GM12891 (cell line): ENCODE data around the gene SPOCK1.

ENCODE experiments used
- DNase-seq: peaks from one replicate; pipeline ENCODE4 v3.0.0; 2011; ENCODE audit warnings: low spot score; ENCODE audit not compliant: insufficient read length
- FAIRE-seq: peaks from 2 replicates; lab custom pipeline; 2011; peaks lifted over from hg19 to GRCh38; lab: Jason Lieb, UNC
- PAX5 ChIP-seq: IDR thresholded peaks from 2 replicates; pipeline ENCODE4 v1.6.1; 2011; ENCODE audit warnings: low read length, moderate library complexity, mild to moderate bottlenecking; ENCODE audit not compliant: insufficient read depth, severe bottlenecking
- POLR2A ChIP-seq: IDR thresholded peaks from 2 replicates; pipeline ENCODE4 v1.6.1; 2011; ENCODE audit warnings: low read depth, low read length, control low read depth
- POLR2AphosphoS5 ChIP-seq: IDR thresholded peaks from 2 replicates; pipeline ENCODE4 v1.6.1; 2011; ENCODE audit warnings: low read depth, low read length, control low read depth
- POU2F2 ChIP-seq: IDR thresholded peaks from 2 replicates; pipeline ENCODE4 v1.6.1; 2011; ENCODE audit warnings: low read depth, mild to moderate bottlenecking, control low read depth, low read length, moderate library complexity
- SPI1 ChIP-seq: IDR thresholded peaks from 2 replicates; pipeline ENCODE4 v1.6.1; 2011; ENCODE audit warnings: low read depth, low read length, control low read depth
- TAF1 ChIP-seq: IDR thresholded peaks from 2 replicates; pipeline ENCODE4 v1.6.1; 2011; ENCODE audit warnings: low read depth, low read length, control low read depth

The SPOCK1 gene

DNA sequence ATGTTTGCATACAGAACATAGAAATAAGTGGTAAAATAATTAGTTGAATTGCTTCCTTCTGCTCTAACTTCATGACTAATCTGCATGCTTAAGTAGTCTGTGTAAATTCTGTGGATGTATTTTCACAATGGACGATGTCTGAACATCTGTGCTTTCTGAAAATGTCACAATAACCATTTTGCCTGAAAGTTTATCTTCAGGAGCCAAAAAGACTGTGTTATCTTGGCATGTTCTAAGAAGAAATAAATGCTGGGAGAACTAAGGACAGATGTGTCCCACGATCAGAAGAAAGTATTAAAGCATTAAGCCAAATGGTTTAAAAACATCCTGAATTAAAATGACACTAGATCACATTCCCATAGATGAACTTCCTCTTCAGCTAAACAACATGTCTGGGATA, 397.6 kb downstream of the SPOCK1 start:
- FAIRE-seq (no peak), DNase-seq (no peak)
- no peak for TF ChIP-seq POU2F2
- no peak for TF ChIP-seq PAX5
- no peak for TF ChIP-seq POLR2AphosphoS5

DNA sequence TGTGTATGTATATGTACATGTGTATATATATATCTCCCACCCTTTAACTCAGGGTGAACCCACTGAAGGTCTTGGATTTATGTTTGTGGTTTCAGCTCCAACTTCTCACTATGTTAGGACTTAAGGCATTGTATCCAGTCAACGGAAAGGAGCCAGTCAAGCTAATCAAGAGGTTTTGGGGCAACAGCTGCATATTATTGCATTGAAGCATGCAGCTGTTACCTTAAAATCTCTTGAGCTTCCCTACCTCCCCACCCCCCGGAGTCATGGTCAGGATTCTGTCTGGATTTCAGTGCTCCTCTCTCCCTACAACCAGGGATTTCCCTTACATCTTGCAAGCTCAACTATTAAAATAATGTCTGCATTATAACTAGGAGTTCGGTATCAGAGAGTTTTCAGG, 399.5 kb downstream of the SPOCK1 start:
- no peak for FAIRE-seq
- TF ChIP-seq POLR2AphosphoS5 (no peak), PAX5 (no peak), SPI1 (no peak), POLR2A (no peak), POU2F2 (no peak), TAF1 (no peak)
- DNase-seq, result no peak

GRCh38 chr5:137098663-137099062, 400.5 kb downstream of the SPOCK1 start:
- FAIRE-seq, result no peak
- DNase-seq, result no peak
- no peak for TF ChIP-seq POLR2AphosphoS5
- no peak for TF ChIP-seq POU2F2
- no peak for TF ChIP-seq PAX5
- no peak for TF ChIP-seq TAF1
- TF ChIP-seq POLR2A, result no peak
- no peak for TF ChIP-seq SPI1

GRCh38 chr5:137098238-137098637, 400.9 kb downstream of the SPOCK1 start:
- TF ChIP-seq SPI1 (no peak), PAX5 (no peak), POU2F2 (no peak), POLR2AphosphoS5 (no peak), TAF1 (no peak), POLR2A (no peak)
- no peak for DNase-seq
- no peak for FAIRE-seq

- TF ChIP-seq POLR2A (no peak), PAX5 (no peak)
- DNase-seq (no peak), FAIRE-seq (no peak)
Measured at GRCh38 chr5:137097203-137097602, 401.9 kb downstream of the SPOCK1 start.

DNA sequence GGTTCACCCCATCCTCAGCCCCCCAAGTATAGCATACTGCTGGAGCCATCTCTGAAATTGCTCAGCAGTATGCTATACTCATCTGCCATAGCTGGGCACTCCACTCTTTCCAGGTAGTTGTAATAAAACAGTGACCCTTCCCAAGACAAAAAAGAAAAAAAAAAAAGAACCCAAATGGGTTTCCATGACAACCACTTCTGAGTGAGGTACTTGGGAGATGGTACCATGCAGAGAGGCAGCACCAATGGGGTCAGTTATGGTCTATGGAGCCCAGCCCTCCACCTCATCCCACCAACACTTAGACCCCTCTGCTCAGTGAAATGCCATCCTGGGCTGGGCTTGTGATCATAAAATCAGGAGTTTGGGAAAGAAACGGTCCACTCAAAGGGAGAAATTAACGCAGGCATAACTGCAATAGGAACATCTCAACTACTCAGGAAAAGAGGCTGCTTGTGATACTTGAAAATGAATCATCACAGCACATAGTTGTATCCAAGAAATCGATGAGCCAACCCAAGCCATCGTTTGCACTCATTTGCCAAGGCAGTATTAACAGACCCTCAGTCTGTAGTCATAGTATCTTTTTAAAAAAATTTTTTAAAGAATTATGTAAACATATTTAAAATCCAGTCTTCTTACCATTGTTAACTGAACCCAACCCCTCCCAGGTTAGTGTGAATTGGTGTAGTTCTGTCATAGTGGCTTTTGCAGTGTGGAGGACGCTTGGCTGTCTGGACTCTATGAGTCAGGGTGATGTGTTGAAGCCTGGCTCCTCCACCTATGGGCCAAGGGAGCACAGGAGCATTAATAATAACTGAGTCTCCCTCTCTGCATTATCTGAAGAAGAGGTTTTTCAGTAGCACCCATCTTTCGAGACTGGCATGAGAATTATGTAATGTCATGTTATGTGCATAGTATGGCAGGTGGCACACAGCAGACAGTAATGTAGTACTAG, 402.7 kb downstream of the SPOCK1 start:
- no peak for FAIRE-seq
- TF ChIP-seq PAX5, result no peak
- TF ChIP-seq POU2F2, result no peak
- TF ChIP-seq TAF1, result no peak
- TF ChIP-seq POLR2AphosphoS5, result no peak
- no peak for TF ChIP-seq POLR2A
- no peak for TF ChIP-seq SPI1
- no peak for DNase-seq

GRCh38 chr5:137095597-137095996, 403.5 kb downstream of the SPOCK1 start:
- TF ChIP-seq SPI1 (no peak), TAF1 (no peak), POLR2AphosphoS5 (no peak), POLR2A (no peak), POU2F2 (no peak), PAX5 (no peak)
- FAIRE-seq (no peak), DNase-seq (no peak)

- DNase-seq (no peak), FAIRE-seq (no peak)
- TF ChIP-seq POLR2A, result no peak
- no peak for TF ChIP-seq POLR2AphosphoS5
- TF ChIP-seq SPI1, result no peak
- no peak for TF ChIP-seq PAX5
- no peak for TF ChIP-seq TAF1
- no peak for TF ChIP-seq POU2F2
Measured at GRCh38 chr5:137092831-137093230, 406.3 kb downstream of the SPOCK1 start.

- DNase-seq (no peak), FAIRE-seq (no peak)
- TF ChIP-seq SPI1 (no peak), POU2F2 (no peak), PAX5 (no peak), POLR2AphosphoS5 (no peak), POLR2A (no peak), TAF1 (no peak)
Measured at GRCh38 chr5:137091472-137091871, 407.7 kb downstream of the SPOCK1 start.
